ENCODE results near the gene RNF182.
"Not testable (repeated sequence)": the region's sequence is repeated elsewhere in the genome, so short reads cannot be mapped to it uniquely, and the experiment has no call there.

The RNF182 gene

DNA sequence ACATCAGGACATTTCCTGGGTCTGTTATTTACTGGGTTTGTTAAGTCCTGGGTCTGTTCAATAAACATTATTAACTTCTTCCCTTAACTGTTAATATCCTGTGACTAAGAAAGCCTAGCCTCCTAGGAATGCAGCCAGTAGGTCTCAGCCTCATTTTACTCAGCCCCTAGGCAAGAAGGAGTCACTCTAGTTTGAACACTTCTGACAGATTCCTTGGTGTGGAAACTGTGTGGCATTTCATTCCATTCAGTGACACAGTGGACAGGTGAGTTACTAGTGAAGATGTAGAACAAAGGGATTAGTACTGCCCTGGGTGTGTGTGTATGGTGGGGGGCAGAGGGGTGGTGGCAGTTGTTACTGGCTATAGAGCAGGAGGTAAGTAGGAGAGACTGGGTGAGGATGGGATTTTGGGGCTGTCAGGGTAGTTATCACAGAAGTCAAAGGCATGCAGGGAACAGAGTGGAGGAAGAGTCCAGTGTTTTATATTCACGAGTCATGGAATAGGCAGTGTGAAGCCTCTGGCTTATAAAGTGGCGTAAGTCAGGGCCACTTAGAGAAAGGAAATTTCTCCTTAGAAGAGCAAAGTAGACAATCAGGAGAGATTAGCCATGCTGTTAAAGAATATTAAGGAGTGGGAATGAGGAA lies 28.4 kb downstream of the RNF182 start:
- DNase-seq (ENCODE audit: low read depth in 1 of 2, low spot score in 1 of 2), result no peak

DNA sequence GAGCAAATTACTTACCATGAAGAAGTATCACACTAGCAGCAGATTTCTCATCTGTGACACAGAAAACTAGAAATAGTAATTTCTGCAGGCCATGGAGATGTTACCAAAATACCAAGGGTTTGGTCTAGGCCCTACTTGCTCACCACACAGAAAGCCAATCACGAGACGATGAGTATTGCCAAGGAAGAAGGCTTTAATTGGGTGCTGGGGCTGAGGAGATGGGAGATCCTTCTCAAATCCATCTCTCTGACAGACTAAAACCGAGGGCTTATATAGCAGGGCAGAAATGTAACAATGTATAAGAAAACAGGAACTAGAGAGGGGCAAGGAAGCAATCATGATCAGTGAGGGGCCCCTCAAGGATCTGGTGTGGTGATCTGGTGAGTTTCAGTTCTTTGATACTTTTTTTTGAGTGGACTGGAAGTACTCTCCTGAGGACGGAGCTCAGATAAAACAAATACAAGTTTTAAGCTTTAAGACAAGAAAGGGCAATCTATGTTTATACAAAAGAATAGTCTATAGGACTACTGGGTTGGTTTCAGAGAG lies 40.9 kb downstream of the RNF182 start:
- DNase-seq (ENCODE audit: low read depth in 1 of 2, low spot score in 1 of 2), result no peak

DNA sequence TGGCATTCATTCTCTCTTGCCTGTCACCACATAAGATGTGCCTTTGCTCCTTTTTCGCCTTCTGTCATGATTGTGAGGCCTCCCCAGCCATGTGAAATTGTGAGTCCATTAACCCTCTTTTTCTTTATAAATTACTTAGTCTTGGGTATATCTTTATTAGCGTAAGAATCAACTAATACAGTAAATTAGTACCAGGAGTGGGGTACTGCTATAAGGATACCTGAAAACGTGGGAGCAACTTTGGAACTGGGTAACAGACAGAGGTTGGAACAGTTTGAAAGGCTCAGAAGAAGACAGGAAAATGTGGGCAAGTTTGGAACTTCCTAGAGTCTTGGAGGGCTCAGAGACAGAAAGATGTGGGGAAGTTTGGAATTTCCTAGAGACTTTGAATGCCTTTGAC lies 46.6 kb downstream of the RNF182 start:
- no peak for DNase-seq (ENCODE audit: low read depth in 1 of 2, low spot score in 1 of 2)

DNA sequence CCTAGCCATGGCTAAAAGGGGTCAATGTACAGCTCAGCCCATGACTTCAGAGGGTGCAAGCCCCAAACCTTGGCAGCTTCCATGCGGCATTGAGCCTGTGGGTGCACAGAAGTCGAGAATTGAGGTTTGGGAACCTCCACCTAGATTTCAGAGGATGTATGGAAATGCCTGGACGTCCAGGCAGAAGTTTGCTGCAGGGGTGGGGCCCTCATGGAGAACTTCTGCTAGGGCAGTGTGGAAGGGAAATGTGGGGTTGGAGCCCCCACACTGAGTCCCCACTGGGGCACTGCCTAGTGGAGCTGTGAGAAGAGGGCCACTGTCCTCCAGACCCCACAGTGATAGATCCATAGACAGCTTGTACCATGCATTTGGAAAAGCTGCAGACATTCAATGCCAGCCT lies 47.9 kb downstream of the RNF182 start:
- not testable (repeated sequence) for DNase-seq (ENCODE audit: low read depth in 1 of 2, low spot score in 1 of 2)

DNA sequence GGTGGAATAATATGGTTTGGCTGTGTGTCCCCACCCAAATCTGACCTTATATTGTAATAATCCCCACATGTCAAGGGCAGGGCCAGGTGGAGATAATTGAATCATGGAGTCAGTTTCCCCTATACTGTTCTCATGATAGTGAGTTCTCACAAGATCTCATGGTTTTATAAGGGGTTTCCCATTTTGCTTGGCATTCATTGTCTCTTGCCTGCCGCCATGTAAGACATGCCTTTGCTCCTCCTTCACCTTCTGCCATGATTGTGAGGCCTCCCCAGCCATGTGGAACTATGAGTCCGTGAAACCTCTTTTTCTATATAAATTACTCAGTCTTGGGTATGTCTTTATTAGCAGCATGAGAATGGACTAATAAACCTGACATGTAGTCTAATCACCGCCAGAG lies 48.7 kb downstream of the RNF182 start:
- not testable (repeated sequence) for DNase-seq (ENCODE audit: low read depth in 1 of 2, low spot score in 1 of 2)

DNA sequence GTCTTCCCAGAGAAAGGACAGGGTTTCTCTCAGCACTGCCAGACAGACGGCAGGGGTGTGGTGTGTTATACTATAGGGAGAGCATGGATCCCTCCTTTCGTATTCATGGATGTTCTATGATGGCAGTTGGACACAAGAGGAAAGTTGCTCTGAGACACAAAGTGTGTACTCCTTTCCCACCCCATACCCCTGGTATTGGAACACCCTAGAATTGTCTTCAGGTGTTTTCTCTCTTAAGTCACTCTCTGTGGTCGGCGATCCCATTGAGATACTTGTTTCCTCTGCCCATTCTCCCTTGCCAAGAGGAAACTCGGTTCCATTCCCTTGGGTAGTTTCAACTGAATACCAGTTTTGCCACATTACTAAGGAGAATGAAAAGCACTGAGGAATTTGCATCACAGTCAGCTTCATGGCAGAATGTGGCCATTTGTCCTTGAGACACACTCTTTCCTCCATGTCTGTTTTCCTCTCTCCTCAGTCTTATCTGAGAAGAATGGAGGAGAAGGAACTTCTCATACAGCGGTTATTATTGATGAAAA lies 53.4 kb downstream of the RNF182 start:
- no peak for DNase-seq (ENCODE audit: low read depth in 1 of 2, low spot score in 1 of 2)

DNA sequence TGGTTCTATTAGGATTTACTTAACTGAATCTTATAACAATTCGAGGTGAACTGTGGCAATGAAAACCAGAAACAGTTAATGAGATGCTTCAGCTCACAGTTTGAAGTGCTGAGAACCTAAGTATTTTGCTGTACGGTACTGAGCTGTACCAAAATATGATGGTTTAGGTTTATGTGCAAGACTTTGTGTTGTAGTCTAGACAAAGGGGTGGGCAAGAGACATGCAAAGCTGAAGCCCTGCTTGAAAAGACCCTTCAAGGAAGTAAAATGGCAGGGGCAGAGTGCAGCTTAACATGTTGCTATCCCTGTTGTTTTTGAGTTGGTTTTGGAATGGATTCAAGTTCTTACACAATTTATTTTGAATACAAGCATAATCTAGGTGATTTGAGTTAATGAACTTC lies 54.0 kb downstream of the RNF182 start:
- no peak for DNase-seq (ENCODE audit: low read depth in 1 of 2, low spot score in 1 of 2)

DNA sequence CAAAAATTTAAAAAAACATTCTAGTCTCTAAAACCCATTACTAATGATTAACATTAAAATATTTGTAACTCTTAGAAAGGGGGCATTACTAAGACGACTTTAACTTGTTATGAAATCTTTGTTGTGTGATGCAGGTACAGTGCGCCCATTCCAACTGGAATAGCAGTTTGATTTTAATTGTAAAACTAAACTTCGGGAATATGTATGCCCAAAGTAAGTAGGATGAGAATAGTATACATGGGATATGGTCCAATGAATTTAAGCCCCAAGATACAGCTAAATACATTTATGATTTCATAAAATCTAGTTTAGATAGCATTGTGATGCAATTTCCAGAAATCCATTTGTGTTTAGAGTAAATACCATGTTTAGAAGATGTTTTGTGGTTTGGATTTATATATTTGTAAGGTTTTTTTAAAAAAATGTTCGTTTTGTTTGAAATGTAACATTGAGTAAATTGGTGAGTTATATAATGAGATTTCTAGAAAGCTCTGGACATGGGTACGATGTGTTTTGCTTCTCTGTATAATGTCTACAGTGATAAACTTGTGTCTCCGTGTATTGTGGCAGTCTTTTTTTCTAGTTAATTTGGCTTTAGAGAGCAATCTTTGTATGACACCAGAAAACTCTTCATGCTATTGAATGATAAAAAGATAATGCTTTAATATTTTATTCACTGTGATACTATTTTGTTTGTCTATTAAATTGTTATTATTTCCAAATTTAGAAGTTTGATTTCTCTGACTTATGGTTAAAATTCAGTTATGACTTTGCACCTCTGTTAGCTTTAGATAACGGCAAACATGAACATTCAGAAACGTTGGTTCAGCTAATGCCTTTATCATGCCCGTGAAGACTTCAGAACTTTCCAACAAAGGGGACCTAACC lies 54.8 kb downstream of the RNF182 start:
- no peak for DNase-seq (ENCODE audit: low read depth in 1 of 2, low spot score in 1 of 2)

DNA sequence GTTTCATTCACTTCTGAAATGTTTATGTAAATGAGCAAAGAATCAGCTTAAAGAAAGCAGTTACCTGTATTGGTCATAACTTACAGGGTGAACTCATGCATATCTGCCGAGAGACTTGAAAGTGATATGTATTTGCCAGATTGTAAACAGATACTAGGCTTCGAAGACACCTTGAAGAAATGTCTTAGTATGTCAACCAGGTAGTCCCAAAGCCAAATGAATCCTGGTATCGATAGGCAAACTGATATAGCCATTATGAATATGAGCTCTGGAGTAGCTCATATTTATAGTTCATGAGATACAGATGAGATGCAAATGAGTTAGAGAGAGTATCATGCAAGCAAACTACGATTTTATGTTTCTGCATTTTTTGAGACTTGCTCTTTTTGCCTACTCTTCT lies 55.8 kb downstream of the RNF182 start:
- no peak for DNase-seq (ENCODE audit: low read depth in 1 of 2, low spot score in 1 of 2)

DNA sequence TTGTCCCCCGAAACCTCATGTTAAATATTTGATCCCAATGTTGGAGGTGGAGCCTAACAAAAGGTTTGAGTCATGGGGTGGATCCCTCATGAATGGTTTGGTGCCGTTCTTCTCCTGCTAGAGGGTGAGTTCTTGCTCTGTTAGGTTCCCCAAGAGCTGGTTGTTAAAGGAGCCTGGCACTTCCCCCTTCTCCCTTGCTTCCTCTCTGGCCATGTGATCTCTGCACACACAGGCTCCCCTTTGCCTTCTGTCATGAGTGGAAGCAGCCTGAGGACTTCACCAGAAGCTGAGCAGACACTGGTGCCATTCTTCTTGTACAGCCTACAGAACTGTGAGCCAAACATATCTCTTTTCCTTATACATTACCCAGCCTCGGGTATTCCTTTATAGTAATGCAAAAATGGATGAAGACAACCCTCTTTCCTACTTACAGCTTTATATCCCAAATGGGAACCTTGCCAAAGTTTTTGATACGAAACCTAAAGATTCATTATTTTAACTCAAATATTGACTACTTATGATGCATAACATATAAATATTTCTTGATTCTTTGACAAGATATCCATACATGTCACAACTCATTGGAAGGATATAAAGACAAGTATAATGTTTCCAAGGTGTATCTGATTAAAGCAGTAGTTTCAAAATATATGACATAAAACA lies 61.0 kb downstream of the RNF182 start:
- DNase-seq (ENCODE audit: low read depth in 1 of 2, low spot score in 1 of 2), result no peak

DNA sequence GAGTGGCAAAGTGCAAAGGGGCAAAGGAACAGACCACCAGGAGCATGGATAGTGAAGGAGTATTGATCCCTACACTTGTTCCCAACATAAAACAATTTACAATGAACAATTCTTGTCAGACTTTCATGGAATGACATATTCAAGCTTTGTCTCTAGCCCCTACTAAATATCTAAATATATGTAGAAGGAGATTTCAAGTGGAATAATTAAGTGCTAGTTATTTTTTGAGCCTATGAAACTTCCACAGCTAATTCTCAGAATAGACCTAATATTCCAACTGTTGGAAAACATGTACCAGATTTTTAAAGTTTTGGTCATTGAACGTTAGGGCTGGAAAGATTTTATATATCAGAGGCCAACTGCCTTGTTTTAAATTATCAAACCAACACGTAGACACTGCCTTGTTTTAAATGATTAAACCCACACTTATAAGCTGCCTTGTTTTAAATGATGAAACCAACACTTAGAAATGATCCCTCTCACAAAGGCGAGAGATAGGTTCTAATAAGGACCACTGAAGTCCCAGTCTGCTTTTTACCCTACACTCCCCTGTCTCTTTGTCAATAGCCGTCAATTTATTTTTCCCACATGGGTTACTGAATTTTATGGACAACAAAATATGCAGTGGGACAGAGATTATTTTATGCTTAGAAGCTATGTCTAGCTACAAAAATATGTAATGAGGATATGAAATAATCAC lies 62.1 kb downstream of the RNF182 start:
- DNase-seq (ENCODE audit: low read depth in 1 of 2, low spot score in 1 of 2), result no peak

DNA sequence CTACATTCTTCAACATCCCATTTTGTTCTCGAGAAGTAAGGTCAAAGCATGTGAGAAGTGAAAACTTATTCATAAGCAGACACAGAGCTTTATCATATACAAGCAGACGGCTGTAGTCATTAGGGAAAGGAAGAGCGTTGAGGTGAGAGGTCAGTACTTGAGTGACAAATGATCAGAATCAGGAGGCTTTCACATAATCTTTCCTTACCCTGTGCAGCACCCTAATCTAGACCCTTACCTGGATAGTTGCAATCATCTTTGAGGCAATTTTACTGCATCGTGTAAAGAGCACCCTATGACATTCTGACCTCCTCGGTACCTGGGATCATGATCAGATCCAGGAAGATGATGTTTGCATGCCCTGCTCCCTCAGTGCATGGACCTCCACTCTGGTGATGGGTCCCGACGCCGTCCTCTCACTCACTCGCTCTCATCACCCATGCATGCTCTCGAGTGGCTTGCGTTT lies 62.7 kb downstream of the RNF182 start:
- DNase-seq (ENCODE audit: low read depth in 1 of 2, low spot score in 1 of 2), result no peak

DNA sequence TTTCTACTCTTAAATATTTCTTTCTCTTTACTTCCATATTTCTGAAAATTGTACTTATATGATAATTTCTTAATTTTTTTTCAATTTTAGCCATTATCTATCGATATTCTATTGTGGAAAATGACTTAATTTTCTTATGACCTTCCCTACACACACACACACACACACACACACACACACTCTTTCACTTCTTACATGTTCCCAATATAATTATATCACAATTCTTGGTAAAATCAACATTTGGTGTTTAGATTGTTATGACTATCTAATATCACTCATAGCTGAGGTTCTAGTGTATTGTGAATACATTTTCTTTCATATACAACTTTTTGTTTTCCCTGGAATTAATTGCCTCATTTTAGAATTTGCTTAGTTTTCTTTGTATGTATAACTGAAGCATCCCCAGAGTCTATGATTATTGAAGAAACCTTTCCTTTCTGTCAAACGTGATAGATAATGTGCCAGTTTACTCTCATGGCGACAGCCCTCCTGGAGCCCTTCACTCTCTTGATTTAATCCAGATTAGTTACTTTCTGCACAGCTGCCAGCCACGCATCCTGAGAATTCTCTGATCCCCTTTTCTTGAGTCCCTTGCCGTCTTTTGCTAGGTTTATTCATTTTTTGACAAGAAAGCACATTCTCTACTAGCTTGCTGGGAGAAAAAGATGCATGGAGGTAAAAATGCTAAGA lies 63.4 kb downstream of the RNF182 start:
- no peak for DNase-seq (ENCODE audit: low read depth in 1 of 2, low spot score in 1 of 2)

DNA sequence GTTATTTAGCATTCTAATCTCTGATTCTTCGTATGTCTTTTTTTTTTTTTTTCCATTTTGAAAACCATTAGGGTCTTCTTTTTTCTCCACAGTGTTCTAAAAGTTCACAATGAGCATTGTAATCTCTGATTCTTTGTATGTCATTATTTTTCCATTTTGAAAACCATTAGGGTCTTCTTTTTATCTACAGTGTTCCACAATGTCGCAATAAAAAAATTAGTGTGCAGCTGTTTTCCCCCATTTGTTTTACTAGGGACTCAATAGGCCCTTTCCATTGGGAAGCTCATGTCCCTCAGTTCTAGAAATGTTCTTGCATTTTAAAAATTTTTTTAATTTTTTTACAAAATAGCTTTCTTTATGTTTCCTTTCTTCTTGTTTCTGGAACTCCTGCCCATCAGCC lies 64.2 kb downstream of the RNF182 start:
- DNase-seq (ENCODE audit: low read depth in 1 of 2, low spot score in 1 of 2), result no peak

DNA sequence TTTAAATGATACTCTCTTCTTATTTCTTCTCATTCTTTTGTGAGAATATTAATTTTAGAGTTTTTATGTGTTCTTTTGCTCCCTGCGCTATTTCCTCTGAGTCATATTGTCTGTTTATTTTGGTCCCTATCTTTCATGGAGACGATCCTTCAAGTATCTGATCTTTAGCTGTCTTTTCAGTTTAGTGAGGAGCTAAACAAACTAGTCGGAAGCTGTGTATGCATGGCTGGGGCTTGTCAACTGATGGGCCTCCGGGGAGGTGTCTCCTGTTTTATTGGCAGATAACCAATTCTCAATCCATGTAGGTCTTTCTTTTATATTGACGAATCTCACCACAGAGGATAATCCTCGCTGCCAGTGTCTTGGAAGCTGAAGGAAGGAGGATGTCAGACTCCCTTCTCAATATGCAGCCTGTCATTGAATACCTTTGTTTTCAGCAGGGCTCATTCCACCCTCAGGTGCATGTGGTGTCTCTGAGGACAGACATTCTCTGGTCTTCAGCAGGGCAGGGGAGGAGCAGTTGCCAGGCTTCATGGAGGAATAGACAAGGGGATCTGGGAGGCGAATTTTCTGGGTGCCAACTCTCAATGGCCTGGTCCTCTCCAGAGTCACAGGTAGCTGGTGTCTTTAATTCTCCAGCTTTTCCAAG lies 64.9 kb downstream of the RNF182 start:
- DNase-seq (ENCODE audit: low read depth in 1 of 2, low spot score in 1 of 2), result no peak

DNA sequence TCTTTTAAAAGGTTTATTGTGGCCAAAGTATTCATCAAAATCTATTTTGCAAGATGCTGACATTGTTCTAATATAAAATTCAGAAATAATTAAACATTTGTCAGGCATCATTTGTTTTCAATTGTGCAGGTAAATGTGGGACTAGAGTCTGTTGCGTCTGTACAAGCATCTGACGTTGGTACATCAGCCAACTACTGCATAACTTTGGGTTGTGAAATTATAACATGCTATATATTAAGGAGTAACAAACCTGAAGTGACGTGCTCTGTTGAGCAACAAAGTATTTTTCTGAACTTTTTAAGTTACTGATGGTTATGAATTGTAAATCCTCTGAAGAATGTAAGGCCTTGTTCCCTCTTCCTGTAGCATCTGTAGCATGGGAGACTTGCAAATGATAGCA lies 66.0 kb downstream of the RNF182 start:
- DNase-seq (ENCODE audit: low read depth in 1 of 2, low spot score in 1 of 2), result no peak

DNA sequence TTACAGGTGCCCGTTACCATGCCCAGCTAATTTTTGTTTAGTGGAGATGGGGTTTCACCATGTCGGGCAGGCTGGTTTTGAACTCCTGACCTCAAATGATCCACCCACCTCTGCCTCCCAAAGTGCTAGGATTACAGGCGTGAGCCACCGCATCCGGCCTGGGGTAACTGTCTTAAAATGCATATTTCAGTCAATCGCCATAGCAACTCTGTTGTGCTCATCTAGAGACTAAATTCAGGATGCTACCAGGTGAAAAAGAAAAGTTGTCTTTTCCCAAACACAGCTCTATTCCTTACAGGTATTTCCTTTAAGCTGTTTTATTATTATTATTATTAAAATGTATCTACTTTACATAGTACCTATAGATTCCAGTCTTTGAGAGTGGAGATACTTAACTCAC lies 66.6 kb downstream of the RNF182 start:
- no peak for DNase-seq (ENCODE audit: low read depth in 1 of 2, low spot score in 1 of 2)

DNA sequence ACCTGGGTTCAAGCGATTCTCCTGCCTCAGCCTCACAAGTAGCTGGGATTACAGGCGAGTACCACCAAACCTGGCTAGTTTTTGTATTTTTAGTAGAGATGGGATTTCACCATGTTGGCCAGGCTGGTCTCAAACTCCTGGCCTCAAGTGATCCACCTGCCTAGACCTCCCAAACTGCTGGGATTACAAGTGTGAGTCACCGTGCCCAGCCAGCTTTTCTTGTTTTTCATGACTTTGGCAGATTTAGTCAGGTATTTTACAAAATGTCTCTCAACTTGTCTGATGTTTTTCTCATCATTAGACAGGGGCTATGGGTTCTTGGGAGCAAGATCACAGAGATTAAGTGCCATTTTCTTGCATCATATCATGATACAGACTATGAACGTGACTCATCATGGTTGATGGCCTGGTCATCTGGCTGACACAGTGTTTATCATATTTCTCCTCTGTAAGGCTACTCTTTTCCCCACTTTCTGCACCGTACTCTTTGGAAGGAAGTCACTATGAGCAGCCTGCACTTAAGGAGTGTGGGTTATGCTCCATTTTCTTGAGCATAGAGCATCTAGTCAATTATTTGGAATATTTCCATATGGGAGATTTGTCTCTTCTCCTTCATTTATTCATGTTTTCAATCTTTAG lies 67.8 kb downstream of the RNF182 start:
- no peak for DNase-seq (ENCODE audit: low read depth in 1 of 2, low spot score in 1 of 2)

DNA sequence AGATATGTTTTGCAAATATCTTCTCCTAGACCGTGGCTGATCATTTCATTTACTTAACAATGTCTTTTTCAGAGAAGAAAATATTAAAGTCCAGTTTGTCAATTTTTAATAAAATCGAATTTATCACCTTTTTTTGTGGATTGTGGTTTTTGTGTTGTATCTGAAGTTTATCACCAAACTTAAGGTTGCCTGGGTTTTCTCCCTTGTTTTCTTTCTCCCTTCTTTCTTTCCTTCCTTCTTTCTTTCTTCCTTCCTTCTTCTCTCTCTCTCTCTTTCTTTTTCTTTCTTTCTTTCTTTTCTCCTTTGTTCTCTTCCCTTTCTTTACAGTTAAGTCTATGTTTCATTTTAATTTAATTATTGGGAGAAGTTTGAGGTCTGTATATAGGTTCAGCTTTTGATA lies 68.7 kb downstream of the RNF182 start:
- DNase-seq (ENCODE audit: low read depth in 1 of 2, low spot score in 1 of 2), result no peak

Data from stimulated activated CD4-positive, alpha-beta T cell treated with anti-CD3 and anti-CD28 coated beads, Interleukin-15, amount 100 ng/mL, for 1 hour (primary cell).